HepG2 (cell line): Measurements from ENCODE around the gene STBD1. TPM values are rescaled to one million over a fixed set of nuclear protein-coding genes. Genes with fewer than 3 reads are reported as not detected.

ENCODE experiments used
- AHR ChIP-seq: IDR thresholded peaks from 2 replicates; pipeline ENCODE4 v1.6.1; 2018; ENCODE audit warnings: missing genetic modification reagents, missing compliant biosample characterization
- ARNTL ChIP-seq: sonication (generic); formaldehyde crosslinking; IDR thresholded peaks from 2 replicates; pipeline ENCODE4 v1.4.0; 2020; ENCODE audit warnings: mild to moderate bottlenecking, missing genetic modification reagents
- CENPT ChIP-seq: sonication (generic); formaldehyde crosslinking; IDR thresholded peaks from 2 replicates; pipeline ENCODE4 v1.8.0; 2022; ENCODE audit warnings: low read depth, mild to moderate bottlenecking, moderate library complexity, missing genetic modification reagents
- DMAP1 ChIP-seq: IDR thresholded peaks from 2 replicates; pipeline ENCODE4 v1.6.1; 2016
- FOXO1 ChIP-seq: sonication (generic); formaldehyde crosslinking; IDR thresholded peaks from 2 replicates; pipeline ENCODE4 v1.4.0; 2020; ENCODE audit warnings: missing genetic modification reagents
- KDM4B ChIP-seq: sonication (generic); formaldehyde crosslinking; IDR thresholded peaks from 2 replicates; pipeline ENCODE4 v1.4.0; 2020; ENCODE audit warnings: missing genetic modification reagents
- MED8 ChIP-seq: sonication (generic); formaldehyde crosslinking; IDR thresholded peaks from 2 replicates; pipeline ENCODE4 v1.8.1; 2023; ENCODE audit warnings: mild to moderate bottlenecking, missing genetic modification reagents; ENCODE audit not compliant: insufficient replicate concordance
- TSC22D2 ChIP-seq: sonication (generic); formaldehyde crosslinking; IDR thresholded peaks from 2 replicates; pipeline ENCODE4 v1.5.1; 2020; ENCODE audit warnings: missing genetic modification reagents, mild to moderate bottlenecking, borderline replicate concordance
- ZFP36 ChIP-seq: fragments of 150-350 bp; IDR thresholded peaks from 2 replicates; pipeline ENCODE4 v1.6.1; 2018; ENCODE audit warnings: borderline replicate concordance, low read length, low read depth; ENCODE audit not compliant: partially characterized antibody
- ZFP90 ChIP-seq: sonication (generic); formaldehyde crosslinking; IDR thresholded peaks from 2 replicates; pipeline ENCODE4 v1.8.0; 2022; ENCODE audit warnings: missing genetic modification reagents, mild to moderate bottlenecking, inconsistent platforms, borderline replicate concordance
- ZNF205 ChIP-seq: IDR thresholded peaks from 2 replicates; pipeline ENCODE4 v1.6.1; 2018; ENCODE audit warnings: missing biosample characterization, missing genetic modification reagents
- ZNF282 ChIP-seq: fragments of 450-650 bp; IDR thresholded peaks from 2 replicates; pipeline ENCODE4 v1.6.1; 2018; ENCODE audit not compliant: partially characterized antibody
- ZNF333 ChIP-seq: sonication (generic); formaldehyde crosslinking; IDR thresholded peaks from 2 replicates; pipeline ENCODE4 v1.4.0; 2020; ENCODE audit warnings: mild to moderate bottlenecking, missing genetic modification reagents, borderline replicate concordance
- ZNF431 ChIP-seq: sonication (generic); formaldehyde crosslinking; IDR thresholded peaks from 2 replicates; pipeline ENCODE4 v1.9.0; 2022; ENCODE audit warnings: missing genetic modification reagents, low read depth, mild to moderate bottlenecking, borderline replicate concordance
- ZNF720 ChIP-seq: sonication (generic); formaldehyde crosslinking; IDR thresholded peaks from 2 replicates; pipeline ENCODE4 v1.4.0; 2020; ENCODE audit warnings: missing genetic modification reagents
- polyA plus RNA-seq, 8 experiments: library from polyadenylated mRNA; depleted of rRNA in 3 of 8; stranded (reverse) in 7 of 8; unstranded in 1 of 8; fragments of >200 nt; fragmentation: Illumina TruSeq in 4 of 8; extraction: Trizol in 4 of 8; gene quantifications; 2 replicates each; pipeline versions ENCODE4 v1.2.1 to v1.2.3, GENCODE V29; 2011 to 2016; ENCODE audit warnings: low read depth in 4 of 8, missing spikeins in 1 of 8, mixed read lengths in 1 of 8; ENCODE audit not compliant: insufficient read depth in 1 of 8
- total RNA-seq, 5 experiments: library from RNA; depleted of rRNA; stranded (reverse); fragments of >200 nt; fragmentation: Illumina TruSeq; extraction: Trizol; gene quantifications; 2 replicates each; pipeline ENCODE4 v1.2.3, GENCODE V29; 2016; ENCODE audit warnings: low read depth in 1 of 5
- TF ChIP-seq, protein P1 (sequence below): sonication (generic); formaldehyde crosslinking; IDR thresholded peaks from 2 replicates; pipeline ENCODE4 v1.4.0; 2020; ENCODE audit warnings: missing genetic modification reagents, borderline replicate concordance
- TF ChIP-seq, protein P2 (sequence below): sonication (generic); formaldehyde crosslinking; IDR thresholded peaks from 2 replicates; pipeline ENCODE4 v1.4.0; 2020; ENCODE audit warnings: missing genetic modification reagents
- TF ChIP-seq, protein P3 (sequence below): sonication (generic); formaldehyde crosslinking; IDR thresholded peaks from 2 replicates; pipeline ENCODE4 v1.8.0; 2022; ENCODE audit warnings: missing genetic modification reagents, mild to moderate bottlenecking, moderate library complexity, borderline replicate concordance
- TF ChIP-seq, protein P4 (sequence below): sonication (generic); formaldehyde crosslinking; IDR thresholded peaks from 2 replicates; pipeline ENCODE4 v1.8.1; 2022; ENCODE audit warnings: mild to moderate bottlenecking, missing genetic modification reagents

STBD1 gene
- total and polyA plus RNA-seq, 2 of the 13 experiments (the other 11 are each of a cell fraction or from before 2014, with no cell fraction given) = 2.8 to 4.3 TPM

DNA sequence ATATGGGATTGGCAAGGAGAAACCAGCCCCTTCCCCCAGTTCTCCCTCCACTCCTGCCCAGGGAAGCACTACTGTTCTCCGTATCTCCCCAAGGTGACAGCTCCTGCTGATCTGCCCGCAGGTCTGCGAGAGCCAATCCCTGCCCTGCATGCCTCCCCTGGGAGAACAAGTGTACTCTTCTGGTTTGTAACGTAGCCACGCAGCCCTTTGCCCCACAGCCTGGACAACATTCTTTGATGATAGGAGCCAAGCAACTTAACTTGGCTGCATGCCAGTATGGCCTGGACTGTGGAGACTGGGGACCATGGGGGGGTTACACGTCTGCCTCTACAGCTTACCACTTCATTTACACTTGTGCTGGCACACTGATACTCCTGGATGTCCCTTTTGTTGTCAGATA is 2.0 kb downstream of the STBD1 start (continued):
- TF ChIP-seq, protein P1, sequence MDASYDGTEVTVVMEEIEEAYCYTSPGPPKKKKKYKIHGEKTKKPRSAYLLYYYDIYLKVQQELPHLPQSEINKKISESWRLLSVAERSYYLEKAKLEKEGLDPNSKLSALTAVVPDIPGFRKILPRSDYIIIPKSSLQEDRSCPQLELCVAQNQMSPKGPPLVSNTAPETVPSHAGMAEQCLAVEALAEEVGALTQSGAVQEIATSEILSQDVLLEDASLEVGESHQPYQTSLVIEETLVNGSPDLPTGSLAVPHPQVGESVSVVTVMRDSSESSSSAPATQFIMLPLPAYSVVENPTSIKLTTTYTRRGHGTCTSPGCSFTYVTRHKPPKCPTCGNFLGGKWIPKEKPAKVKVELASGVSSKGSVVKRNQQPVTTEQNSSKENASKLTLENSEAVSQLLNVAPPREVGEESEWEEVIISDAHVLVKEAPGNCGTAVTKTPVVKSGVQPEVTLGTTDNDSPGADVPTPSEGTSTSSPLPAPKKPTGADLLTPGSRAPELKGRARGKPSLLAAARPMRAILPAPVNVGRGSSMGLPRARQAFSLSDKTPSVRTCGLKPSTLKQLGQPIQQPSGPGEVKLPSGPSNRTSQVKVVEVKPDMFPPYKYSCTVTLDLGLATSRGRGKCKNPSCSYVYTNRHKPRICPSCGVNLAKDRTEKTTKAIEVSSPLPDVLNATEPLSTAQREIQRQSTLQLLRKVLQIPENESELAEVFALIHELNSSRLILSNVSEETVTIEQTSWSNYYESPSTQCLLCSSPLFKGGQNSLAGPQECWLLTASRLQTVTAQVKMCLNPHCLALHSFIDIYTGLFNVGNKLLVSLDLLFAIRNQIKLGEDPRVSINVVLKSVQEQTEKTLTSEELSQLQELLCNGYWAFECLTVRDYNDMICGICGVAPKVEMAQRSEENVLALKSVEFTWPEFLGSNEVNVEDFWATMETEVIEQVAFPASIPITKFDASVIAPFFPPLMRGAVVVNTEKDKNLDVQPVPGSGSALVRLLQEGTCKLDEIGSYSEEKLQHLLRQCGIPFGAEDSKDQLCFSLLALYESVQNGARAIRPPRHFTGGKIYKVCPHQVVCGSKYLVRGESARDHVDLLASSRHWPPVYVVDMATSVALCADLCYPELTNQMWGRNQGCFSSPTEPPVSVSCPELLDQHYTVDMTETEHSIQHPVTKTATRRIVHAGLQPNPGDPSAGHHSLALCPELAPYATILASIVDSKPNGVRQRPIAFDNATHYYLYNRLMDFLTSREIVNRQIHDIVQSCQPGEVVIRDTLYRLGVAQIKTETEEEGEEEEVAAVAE (CRISPR knock-in tag) = no peak
- TF ChIP-seq ZNF720 (no peak), CENPT (no peak), DMAP1 (0 out of 2 replicates have a peak, but pooled peaks have one; percentile 44), ZFP90 (CRISPR knock-in tag) (no peak), ZFP36 (no peak), ARNTL (CRISPR knock-in tag) (0 out of 2 replicates have a peak, but pooled peaks have one; percentile 33), ZNF282 (no peak), ZNF333 (no peak), MED8 (no peak), ZNF431 (CRISPR knock-in tag) (no peak), FOXO1 (CRISPR knock-in tag) (peak; percentile 74; the same call in 1 of the 2 replicates), KDM4B (CRISPR knock-in tag) (no peak), ZNF205 (CRISPR knock-in tag) (no peak), AHR (CRISPR knock-in tag) (no peak), TSC22D2 (CRISPR knock-in tag) (no peak)
- TF ChIP-seq, protein P2, sequence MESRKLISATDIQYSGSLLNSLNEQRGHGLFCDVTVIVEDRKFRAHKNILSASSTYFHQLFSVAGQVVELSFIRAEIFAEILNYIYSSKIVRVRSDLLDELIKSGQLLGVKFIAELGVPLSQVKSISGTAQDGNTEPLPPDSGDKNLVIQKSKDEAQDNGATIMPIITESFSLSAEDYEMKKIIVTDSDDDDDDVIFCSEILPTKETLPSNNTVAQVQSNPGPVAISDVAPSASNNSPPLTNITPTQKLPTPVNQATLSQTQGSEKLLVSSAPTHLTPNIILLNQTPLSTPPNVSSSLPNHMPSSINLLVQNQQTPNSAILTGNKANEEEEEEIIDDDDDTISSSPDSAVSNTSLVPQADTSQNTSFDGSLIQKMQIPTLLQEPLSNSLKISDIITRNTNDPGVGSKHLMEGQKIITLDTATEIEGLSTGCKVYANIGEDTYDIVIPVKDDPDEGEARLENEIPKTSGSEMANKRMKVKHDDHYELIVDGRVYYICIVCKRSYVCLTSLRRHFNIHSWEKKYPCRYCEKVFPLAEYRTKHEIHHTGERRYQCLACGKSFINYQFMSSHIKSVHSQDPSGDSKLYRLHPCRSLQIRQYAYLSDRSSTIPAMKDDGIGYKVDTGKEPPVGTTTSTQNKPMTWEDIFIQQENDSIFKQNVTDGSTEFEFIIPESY (CRISPR knock-in tag) = no peak
- TF ChIP-seq, protein P3, sequence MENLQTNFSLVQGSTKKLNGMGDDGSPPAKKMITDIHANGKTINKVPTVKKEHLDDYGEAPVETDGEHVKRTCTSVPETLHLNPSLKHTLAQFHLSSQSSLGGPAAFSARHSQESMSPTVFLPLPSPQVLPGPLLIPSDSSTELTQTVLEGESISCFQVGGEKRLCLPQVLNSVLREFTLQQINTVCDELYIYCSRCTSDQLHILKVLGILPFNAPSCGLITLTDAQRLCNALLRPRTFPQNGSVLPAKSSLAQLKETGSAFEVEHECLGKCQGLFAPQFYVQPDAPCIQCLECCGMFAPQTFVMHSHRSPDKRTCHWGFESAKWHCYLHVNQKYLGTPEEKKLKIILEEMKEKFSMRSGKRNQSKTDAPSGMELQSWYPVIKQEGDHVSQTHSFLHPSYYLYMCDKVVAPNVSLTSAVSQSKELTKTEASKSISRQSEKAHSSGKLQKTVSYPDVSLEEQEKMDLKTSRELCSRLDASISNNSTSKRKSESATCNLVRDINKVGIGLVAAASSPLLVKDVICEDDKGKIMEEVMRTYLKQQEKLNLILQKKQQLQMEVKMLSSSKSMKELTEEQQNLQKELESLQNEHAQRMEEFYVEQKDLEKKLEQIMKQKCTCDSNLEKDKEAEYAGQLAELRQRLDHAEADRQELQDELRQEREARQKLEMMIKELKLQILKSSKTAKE (CRISPR knock-in tag) = peak; percentile 58; the same call in 1 of the 2 replicates
- TF ChIP-seq, protein P4, sequence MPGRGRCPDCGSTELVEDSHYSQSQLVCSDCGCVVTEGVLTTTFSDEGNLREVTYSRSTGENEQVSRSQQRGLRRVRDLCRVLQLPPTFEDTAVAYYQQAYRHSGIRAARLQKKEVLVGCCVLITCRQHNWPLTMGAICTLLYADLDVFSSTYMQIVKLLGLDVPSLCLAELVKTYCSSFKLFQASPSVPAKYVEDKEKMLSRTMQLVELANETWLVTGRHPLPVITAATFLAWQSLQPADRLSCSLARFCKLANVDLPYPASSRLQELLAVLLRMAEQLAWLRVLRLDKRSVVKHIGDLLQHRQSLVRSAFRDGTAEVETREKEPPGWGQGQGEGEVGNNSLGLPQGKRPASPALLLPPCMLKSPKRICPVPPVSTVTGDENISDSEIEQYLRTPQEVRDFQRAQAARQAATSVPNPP = no peak
